NCI-H748 (cell line): Measurements from ENCODE around the gene TRIM64C.
"Not testable (repeated sequence)": the region's sequence is repeated elsewhere in the genome, so short reads cannot be mapped to it uniquely, and the experiment has no call there.

ENCODE experiments used
- DNase-seq: peaks from one replicate; lab custom pipeline; 2025; ENCODE audit not compliant: unreplicated experiment; lab: John Stamatoyannopoulos, UW

Gene TRIM64C

GRCh38 chr11:49059012-49059411 lies at the start of gene TRIM64C:
TRIM64C (minus strand) TSS chr11:49059112; CDS start chr11:49059112, 0 bp downstream.
- not testable (repeated sequence) for DNase-seq

DNA sequence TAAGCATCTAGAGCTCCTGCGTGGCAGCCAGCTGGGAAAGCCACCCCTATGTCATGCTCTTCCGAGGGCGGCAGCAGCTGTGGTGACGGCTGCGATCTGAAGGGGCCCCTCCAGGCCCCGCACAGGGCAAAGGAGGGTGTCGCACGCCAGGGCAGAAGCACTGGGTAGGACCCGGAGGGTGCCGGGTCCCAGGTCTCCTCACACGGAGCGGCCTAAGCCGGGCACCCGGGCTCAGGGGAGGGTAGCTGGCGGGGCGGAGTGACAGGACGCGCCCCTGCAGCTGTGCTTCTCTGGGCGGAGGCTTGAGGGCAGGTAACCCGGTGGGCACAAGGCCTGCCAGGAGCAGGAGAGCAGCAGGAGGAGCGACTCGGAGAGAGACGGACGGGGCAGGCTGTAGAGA lies 43.4 kb upstream of the TRIM64C start:
- DNase-seq: not testable (repeated sequence)

- DNase-seq: not testable (repeated sequence)
Observed at GRCh38 chr11:49069897-49070296, 11.0 kb upstream of the TRIM64C start.

GRCh38 chr11:49049821-49050220 lies 9.1 kb downstream of the TRIM64C start:
- DNase-seq: peak; percentile 10

DNA sequence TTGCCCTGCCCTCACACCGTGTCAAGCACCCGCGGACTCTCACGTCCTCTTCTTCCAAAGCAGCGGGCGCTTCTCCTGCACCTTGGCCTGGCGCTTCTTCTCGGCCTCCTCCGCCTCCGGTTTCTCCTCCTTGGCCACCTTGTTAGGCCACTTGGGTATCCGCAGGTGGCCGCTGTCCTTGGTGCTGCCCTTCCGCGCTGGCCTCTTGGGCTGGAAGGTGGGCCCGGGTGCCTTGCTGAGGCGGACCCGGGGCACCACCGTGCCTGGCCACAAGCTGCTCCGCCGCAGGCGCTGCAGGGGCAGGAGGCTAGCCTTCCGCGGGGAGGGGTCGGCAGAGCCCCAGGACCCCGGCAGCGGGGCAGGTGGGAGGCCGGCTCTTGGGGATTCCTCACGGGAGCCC lies 10.7 kb downstream of the TRIM64C start:
- DNase-seq: peak; percentile 20

GRCh38 chr11:49028523-49028922 lies 30.4 kb downstream of the TRIM64C start, which contains the start of gene TRIM49B:
TRIM49B (plus strand) TSS chr11:49028823; CDS start chr11:49031600, 2,777 bp downstream.
- DNase-seq: not testable (repeated sequence)
